AG09319 (cell line): ENCODE results near the gene NDUFAF2.

ENCODE experiments used
- DNase-seq: peaks from one replicate; pipeline ENCODE4 v3.0.0-alpha.2; 2010; ENCODE audit warnings: low read depth; ENCODE audit errors: extremely low read depth
- CTCF ChIP-seq: IDR thresholded peaks from 2 replicates; pipeline ENCODE4 v1.5.1; 2011; ENCODE audit warnings: low read depth, mild to moderate bottlenecking, inconsistent platforms, low read length, moderate library complexity

Gene NDUFAF2

DNA sequence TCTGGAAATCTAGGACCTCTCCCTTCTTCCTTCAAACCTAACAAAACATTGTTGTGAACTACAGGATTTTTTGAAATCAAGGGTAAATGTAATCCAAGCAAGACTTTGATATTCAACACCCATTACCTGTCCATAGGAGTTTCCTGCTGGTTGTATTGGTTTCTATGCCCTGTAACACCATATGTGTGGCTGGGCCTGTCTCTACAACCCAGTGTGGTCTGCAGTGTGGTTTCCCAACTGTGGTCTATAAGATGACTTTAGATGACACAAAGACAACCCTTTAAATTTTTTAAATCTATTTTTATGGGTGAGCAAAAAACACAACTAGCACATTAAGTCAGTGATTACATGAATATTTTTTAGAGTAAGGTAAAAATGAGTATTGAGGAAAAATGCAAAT is 124.1 kb downstream of the NDUFAF2 start:
- DNase-seq, result no peak
- TF ChIP-seq CTCF, result no peak

DNA sequence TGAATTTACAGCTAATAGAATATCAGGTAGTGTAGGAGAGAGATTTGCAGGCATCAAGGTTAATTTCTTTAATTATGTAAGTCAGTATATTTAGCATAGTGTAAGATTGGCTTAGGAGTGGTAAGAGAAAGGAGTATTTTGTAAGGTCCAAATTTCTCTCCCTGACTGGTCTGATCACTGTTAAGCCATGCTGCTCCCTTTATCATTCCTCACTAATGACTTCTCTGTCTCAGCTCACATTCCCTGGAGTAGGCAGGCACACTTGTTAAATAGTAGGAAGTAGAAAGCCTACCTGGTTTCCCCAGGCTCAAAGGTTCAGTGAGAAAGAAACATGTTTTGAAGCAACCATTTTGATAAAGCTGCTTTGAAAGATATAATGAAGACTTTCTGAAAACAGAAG is 126.5 kb downstream of the NDUFAF2 start:
- TF ChIP-seq CTCF, result no peak
- no peak for DNase-seq

- DNase-seq, result no peak
- no peak for TF ChIP-seq CTCF
These were observed 131.6 kb downstream of the NDUFAF2 start for GRCh38 chr5:61076626-61077025.

DNA sequence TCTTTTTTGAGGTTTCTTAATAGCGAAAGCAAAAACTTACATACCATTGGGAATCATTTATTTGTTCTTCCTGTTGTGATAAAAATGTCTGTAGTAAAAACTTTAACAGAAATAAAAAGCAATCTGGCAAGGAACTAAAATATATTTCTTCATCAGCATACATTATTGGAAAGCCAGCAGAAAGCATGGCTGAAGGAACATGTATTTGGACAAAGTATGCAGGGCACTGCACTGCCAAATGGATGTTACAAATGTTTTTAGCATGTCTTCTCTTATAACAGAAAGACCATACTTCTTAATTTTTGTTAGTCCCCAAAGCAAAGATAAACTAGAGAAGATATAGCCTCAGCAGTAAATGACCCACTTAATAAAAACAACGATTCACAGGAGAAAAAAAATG is 136.7 kb downstream of the NDUFAF2 start:
- no peak for TF ChIP-seq CTCF
- no peak for DNase-seq

DNA sequence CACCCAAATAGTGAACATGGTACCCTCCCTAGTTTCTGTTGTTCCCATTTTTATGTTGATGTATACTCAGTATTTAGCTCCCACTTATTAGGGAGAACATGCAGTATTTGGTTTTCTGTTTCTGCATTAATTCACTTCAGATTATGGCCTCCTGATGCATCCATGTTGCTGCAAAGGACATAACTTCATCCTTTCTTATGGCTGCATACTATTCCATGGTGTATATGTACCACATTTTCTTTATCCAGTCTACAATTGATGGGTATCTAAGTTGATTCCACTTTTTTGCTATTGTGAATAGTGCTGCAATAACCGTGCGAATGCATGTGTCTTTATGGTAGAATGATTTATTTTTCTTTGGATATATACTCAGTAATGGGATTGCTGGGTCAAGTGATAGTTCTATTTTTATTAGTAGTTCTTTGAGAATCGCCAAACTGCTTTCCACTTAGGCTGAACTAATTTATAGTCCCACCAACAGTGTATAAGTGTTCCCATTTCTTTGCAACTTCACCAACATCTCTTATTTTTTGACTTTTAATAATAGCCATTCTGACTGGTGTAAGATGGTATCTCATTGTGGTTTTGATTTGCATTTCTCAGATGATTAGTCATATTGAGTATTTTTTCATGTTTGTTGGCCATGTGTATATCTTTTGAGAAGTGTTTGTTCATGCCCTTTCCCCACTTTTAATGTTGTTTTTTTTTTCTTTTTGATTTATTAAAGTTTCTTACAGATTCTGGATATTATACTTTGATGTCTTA is 137.7 kb downstream of the NDUFAF2 start:
- TF ChIP-seq CTCF, result no peak

DNA sequence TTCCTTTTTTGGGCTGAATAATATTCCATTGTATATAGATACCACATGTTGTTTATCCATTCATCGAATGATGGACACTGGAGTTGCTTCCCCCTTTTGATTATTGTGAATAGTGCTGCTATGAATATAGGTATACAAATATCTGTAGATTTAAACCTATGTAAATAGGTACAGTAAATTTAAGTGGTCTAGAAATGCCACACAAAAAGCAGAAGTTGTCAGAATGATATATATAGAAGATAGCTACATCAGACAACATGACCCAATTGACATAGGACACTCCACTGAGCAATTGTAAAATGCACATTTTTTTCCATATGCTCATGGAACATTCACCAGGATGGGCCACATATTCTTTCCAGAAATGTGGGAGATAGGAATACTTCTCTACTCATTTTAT is 139.7 kb downstream of the NDUFAF2 start:
- TF ChIP-seq CTCF, result no peak

More for the DNA sequence above, 137.7 kb downstream of the NDUFAF2 start:
- no peak for DNase-seq

GRCh38 chr5:61085885-61086284 is 140.9 kb downstream of the NDUFAF2 start:
- DNase-seq, result no peak
- TF ChIP-seq CTCF, result no peak

More for the DNA sequence above, 139.7 kb downstream of the NDUFAF2 start:
- DNase-seq, result no peak
